ENCODE measurements around the gene ZNF283. TPM values are rescaled to one million over a fixed set of nuclear protein-coding genes. Genes with fewer than 3 reads are reported as not detected.

Gene ZNF283
- total and polyA plus RNA-seq, 4 donors = 0.65 to 6.4 (median 2.9) TPM

- 55% methylated on average over 1 of the region's 1 CpG for WGBS
- TF ChIP-seq FOXA2 (IDR thresholded peaks at IDR 0.05) (no peak), ZBTB33 (IDR thresholded peaks at IDR 0.05) (no peak), HNF4A (conservative IDR thresholded peaks at IDR 0.05) (no peak), MAX (IDR thresholded peaks at IDR 0.05) (no peak), EGR1 (IDR thresholded peaks at IDR 0.05; ENCODE audit: low read depth in 2 of 2) (no peak), CTCF (IDR thresholded peaks at IDR 0.05; ENCODE audit: low read depth, low read length, missing input control) (no peak), TAF1 (conservative IDR thresholded peaks at IDR 0.05) (no peak), NR2F2 (IDR thresholded peaks at IDR 0.05) (no peak), JUND (IDR thresholded peaks at IDR 0.05) (no peak), HNF4G (IDR thresholded peaks at IDR 0.05) (no peak), FOXA1 (IDR thresholded peaks at IDR 0.05) (no peak), YY1 (IDR thresholded peaks at IDR 0.05) (no peak), RAD21 (IDR thresholded peaks at IDR 0.05) (no peak), SP1 (IDR thresholded peaks at IDR 0.05) (no peak), ATF3 (IDR thresholded peaks at IDR 0.05) (no peak)
- TF ChIP-seq, protein P1, sequence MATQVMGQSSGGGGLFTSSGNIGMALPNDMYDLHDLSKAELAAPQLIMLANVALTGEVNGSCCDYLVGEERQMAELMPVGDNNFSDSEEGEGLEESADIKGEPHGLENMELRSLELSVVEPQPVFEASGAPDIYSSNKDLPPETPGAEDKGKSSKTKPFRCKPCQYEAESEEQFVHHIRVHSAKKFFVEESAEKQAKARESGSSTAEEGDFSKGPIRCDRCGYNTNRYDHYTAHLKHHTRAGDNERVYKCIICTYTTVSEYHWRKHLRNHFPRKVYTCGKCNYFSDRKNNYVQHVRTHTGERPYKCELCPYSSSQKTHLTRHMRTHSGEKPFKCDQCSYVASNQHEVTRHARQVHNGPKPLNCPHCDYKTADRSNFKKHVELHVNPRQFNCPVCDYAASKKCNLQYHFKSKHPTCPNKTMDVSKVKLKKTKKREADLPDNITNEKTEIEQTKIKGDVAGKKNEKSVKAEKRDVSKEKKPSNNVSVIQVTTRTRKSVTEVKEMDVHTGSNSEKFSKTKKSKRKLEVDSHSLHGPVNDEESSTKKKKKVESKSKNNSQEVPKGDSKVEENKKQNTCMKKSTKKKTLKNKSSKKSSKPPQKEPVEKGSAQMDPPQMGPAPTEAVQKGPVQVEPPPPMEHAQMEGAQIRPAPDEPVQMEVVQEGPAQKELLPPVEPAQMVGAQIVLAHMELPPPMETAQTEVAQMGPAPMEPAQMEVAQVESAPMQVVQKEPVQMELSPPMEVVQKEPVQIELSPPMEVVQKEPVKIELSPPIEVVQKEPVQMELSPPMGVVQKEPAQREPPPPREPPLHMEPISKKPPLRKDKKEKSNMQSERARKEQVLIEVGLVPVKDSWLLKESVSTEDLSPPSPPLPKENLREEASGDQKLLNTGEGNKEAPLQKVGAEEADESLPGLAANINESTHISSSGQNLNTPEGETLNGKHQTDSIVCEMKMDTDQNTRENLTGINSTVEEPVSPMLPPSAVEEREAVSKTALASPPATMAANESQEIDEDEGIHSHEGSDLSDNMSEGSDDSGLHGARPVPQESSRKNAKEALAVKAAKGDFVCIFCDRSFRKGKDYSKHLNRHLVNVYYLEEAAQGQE (IDR thresholded peaks at IDR 0.05) = no peak
- no peak overlapping the region for H3K27ac ChIP-seq (ENCODE audit: low read depth in 1 of 2, low read length in 2 of 2)
Observed at GRCh38 chr19:43812259-43812658, 14.9 kb upstream of the ZNF283 start.

DNA sequence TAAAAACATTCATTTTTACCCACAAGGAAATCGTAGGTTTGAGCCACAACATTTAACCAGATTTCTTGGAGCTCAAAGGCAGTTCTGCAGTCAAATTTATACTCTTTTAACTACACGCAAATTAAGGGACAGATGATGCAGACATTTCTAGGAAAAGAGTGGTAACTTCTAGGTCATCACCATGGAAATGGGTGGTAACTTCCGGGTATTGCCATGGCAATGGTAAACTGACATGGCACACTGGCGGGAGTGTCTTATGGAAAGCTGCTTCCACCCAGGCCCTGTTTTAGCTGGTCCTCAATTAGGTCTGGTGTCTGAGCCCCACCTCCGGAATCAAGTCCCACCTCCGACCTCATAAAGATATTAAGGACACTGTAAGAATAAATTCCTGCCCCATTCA lies 14.4 kb upstream of the ZNF283 start:
- Histone ChIP-seq H3K9me3 (ENCODE audit: control insufficient read depth in 4 of 4, low read length in 3 of 4) (peaks cover 2 to 9% (median 6%) of the 10 kb centered on the region in 4 donors), H3K27me3 (ENCODE audit: control insufficient read depth in 4 of 4, insufficient read depth in 4 of 4, low read length in 3 of 4) (no peaks in the 10 kb centered on the region), H3K4me3 (ENCODE audit: low read depth in 1 of 3, low read length in 3 of 3) (no peak overlapping the region), H3K36me3 (ENCODE audit: control insufficient read depth in 4 of 4, insufficient read depth in 3 of 4, low read depth in 1 of 4, low read length in 3 of 4) (no peaks in the 10 kb centered on the region), H3K9ac (ENCODE audit: low read depth in 1 of 2, low read length in 2 of 2) (no peak overlapping the region), H3K4me1 (ENCODE audit: control insufficient read depth in 4 of 4, insufficient read depth in 4 of 4, low read length in 3 of 4) (no peaks in the 10 kb centered on the region), H3K27ac (ENCODE audit: low read depth in 1 of 2, low read length in 2 of 2) (no peak overlapping the region)
- DNase-seq (ENCODE audit: low spot score) = no peak
- WGBS = 72% methylated on average over 6 of the region's 6 CpGs
- TF ChIP-seq EGR1 (IDR thresholded peaks at IDR 0.05; ENCODE audit: low read depth in 2 of 2) (no peak), SP1 (IDR thresholded peaks at IDR 0.05) (no peak), ATF3 (IDR thresholded peaks at IDR 0.05) (no peak)
- TF ChIP-seq, protein P1 (IDR thresholded peaks at IDR 0.05) = no peak

More at GRCh38 chr19:43812259-43812658, 14.9 kb upstream of the ZNF283 start:
- Histone ChIP-seq H3K9me3 (ENCODE audit: control insufficient read depth in 4 of 4, low read length in 3 of 4) (peaks cover 2 to 11% (median 5%) of the 10 kb centered on the region in 4 donors), H3K27me3 (ENCODE audit: control insufficient read depth in 4 of 4, insufficient read depth in 4 of 4, low read length in 3 of 4) (no peaks in the 10 kb centered on the region), H3K4me3 (ENCODE audit: low read depth in 1 of 3, low read length in 3 of 3) (no peak overlapping the region), H3K36me3 (ENCODE audit: control insufficient read depth in 4 of 4, insufficient read depth in 3 of 4, low read depth in 1 of 4, low read length in 3 of 4) (no peaks in the 10 kb centered on the region), H3K4me1 (ENCODE audit: control insufficient read depth in 4 of 4, insufficient read depth in 4 of 4, low read length in 3 of 4) (no peaks in the 10 kb centered on the region), H3K9ac (ENCODE audit: low read depth in 1 of 2, low read length in 2 of 2) (no peak overlapping the region)
- no peak for DNase-seq (ENCODE audit: low spot score)
